HFFc6 (cell line): ENCODE results near the gene XAGE5. TPM values are rescaled to one million over a fixed set of nuclear protein-coding genes. Genes with fewer than 3 reads are reported as not detected.
A peak's percentile ranks its signal among the peaks of the same experiment; 100 is the strongest.
"Not testable (repeated sequence)": the region's sequence is repeated elsewhere in the genome, so short reads cannot be mapped to it uniquely, and the experiment has no call there.

Experiments
- DNase-seq: peaks from one replicate; pipeline ENCODE4 v3.0.0-alpha.2; 2018
- H3K27ac Mint-ChIP-seq: 2 replicates; pipeline ENCODE4 v1.8.0; 2020; ENCODE audit warnings: mild to moderate bottlenecking, mixed read lengths
- H3K27me3 Mint-ChIP-seq: 2 replicates; pipeline ENCODE4 v1.8.0; 2021; ENCODE audit warnings: mild to moderate bottlenecking, moderate library complexity, mixed read lengths; ENCODE audit not compliant: insufficient read depth
- H3K36me3 Mint-ChIP-seq: 2 replicates; pipeline ENCODE4 v1.8.0; 2021; ENCODE audit warnings: low read depth, mixed read lengths
- H3K4me1 Mint-ChIP-seq: 2 replicates; pipeline ENCODE4 v1.8.0; 2020; ENCODE audit warnings: low read depth, mixed read lengths
- H3K4me3 Mint-ChIP-seq: 2 replicates; pipeline ENCODE4 v1.8.0; 2020; ENCODE audit warnings: mild to moderate bottlenecking, moderate library complexity, mixed read lengths
- H3K9me3 Mint-ChIP-seq: 2 replicates; pipeline ENCODE4 v1.8.0; 2020; ENCODE audit warnings: mild to moderate bottlenecking, mixed read lengths
- total RNA-seq, 6 experiments: library from RNA; stranded (reverse); fragmentation: NEBNext Ultra II Directional; extraction: Animal tissue kit (Norgen Biotek cat#: 25700); gene quantifications; 2 replicates in 1 of 6; 3 replicates in 5 of 6; pipeline ENCODE4 v1.2.3, GENCODE V29; 2021
- TF ChIP-seq, protein P1 (sequence below): fragments of 200-600 bp; sonication (generic); IDR thresholded peaks from 2 replicates; pipeline ENCODE4 v1.5.0; 2021; ENCODE audit warnings: antibody characterized with exemption, mild to moderate bottlenecking

The XAGE5 gene
- total RNA-seq, 6 experiments from 2014 or later = not detected

- no peak for DNase-seq
- Mint-ChIP-seq H3K4me3 (no peak overlapping the region), H3K36me3 (no peaks in the 10 kb centered on the region), H3K27me3 (peaks cover 3% of the 10 kb centered on the region), H3K4me1 (no peaks in the 10 kb centered on the region), H3K27ac (no peak overlapping the region), H3K9me3 (no peaks in the 10 kb centered on the region; the same call in 1 of the 2 replicates)
- TF ChIP-seq, protein P1, sequence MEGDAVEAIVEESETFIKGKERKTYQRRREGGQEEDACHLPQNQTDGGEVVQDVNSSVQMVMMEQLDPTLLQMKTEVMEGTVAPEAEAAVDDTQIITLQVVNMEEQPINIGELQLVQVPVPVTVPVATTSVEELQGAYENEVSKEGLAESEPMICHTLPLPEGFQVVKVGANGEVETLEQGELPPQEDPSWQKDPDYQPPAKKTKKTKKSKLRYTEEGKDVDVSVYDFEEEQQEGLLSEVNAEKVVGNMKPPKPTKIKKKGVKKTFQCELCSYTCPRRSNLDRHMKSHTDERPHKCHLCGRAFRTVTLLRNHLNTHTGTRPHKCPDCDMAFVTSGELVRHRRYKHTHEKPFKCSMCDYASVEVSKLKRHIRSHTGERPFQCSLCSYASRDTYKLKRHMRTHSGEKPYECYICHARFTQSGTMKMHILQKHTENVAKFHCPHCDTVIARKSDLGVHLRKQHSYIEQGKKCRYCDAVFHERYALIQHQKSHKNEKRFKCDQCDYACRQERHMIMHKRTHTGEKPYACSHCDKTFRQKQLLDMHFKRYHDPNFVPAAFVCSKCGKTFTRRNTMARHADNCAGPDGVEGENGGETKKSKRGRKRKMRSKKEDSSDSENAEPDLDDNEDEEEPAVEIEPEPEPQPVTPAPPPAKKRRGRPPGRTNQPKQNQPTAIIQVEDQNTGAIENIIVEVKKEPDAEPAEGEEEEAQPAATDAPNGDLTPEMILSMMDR = no peak
These were observed 13.5 kb downstream of the XAGE5 start for GRCh38 chrX:52824608-52825007.

DNA sequence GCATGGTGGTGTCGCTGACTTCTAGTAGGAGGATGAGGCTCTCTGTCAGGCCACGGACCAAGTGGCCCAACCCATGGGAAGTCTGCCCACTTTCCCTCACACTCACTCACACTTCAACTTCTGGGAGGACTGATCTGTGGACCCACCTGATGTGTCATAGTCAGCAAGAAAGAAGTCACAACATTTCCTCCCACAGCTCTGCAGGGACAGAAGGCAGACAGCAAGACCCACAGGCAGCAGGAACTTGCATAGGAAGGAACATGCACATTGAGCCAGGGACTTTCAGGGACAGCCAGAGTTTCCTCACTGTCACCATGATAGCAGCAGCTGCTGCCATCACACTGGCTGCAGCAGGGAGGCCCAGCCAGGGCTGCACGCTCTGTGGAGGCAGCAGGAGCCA, 19.5 kb downstream of the XAGE5 start:
- no peaks in the 10 kb centered on the region; the same call in 1 of the 2 replicates for H3K9me3 Mint-ChIP-seq

GRCh38 chrX:52839137-52839536, 28.1 kb downstream of the XAGE5 start:
- Mint-ChIP-seq H3K36me3 (no peaks in the 10 kb centered on the region), H3K9me3 (no peaks in the 10 kb centered on the region), H3K27me3 (peaks cover 2% of the 10 kb centered on the region)

More for the DNA sequence above, 19.5 kb downstream of the XAGE5 start:
- no peak overlapping the region for H3K27ac Mint-ChIP-seq
- H3K4me3 Mint-ChIP-seq = no peak overlapping the region
- no peaks in the 10 kb centered on the region for H3K36me3 Mint-ChIP-seq
- TF ChIP-seq, protein P1 = no peak
- no peaks in the 10 kb centered on the region for H3K4me1 Mint-ChIP-seq
- DNase-seq = no peak
- H3K27me3 Mint-ChIP-seq = peaks cover 5% of the 10 kb centered on the region

DNA sequence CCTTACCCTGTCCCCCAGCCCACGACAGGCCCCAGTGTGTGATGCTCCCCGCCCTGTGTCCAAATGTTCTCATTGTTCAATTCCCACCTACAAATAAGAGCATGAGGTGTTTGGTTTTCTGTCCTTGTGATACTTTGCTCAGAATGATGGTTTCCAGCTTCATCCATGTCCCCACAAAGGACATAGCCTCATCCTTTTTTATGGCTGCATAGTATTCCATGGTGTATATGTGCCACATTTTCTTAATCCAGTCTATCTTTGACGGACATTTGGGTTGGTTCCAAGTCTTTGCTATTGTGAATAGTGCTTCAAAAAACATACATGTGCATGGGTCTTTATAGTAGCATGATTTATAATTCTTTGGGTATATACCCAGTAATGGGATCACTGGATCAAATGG, 32.5 kb downstream of the XAGE5 start:
- DNase-seq, H3K4me3 Mint-ChIP-seq, H3K36me3 Mint-ChIP-seq, H3K27ac Mint-ChIP-seq, H3K4me1 Mint-ChIP-seq, H3K9me3 Mint-ChIP-seq: not testable (repeated sequence)
- peaks cover 12% of the 10 kb centered on the region for H3K27me3 Mint-ChIP-seq

More at GRCh38 chrX:52839137-52839536, 28.1 kb downstream of the XAGE5 start:
- Mint-ChIP-seq H3K27ac (no peak overlapping the region), H3K4me1 (no peaks in the 10 kb centered on the region), H3K4me3 (no peak overlapping the region)
- DNase-seq = no peak
- TF ChIP-seq, protein P1 = no peak

- Mint-ChIP-seq H3K4me1 (peaks cover 22% of the 10 kb centered on the region), H3K4me3 (peak overlapping the region; percentile 68; the same call in 1 of the 2 replicates), H3K27me3 (peaks cover 2% of the 10 kb centered on the region; the same call in 1 of the 2 replicates), H3K27ac (peak overlapping the region; percentile 73), H3K36me3 (no peaks in the 10 kb centered on the region), H3K9me3 (no peaks in the 10 kb centered on the region)
- no peak for DNase-seq
- TF ChIP-seq, protein P1 = no peak
These were observed 41.2 kb downstream of the XAGE5 start for GRCh38 chrX:52852110-52852860.

- not testable (repeated sequence) for H3K27me3 Mint-ChIP-seq, H3K4me3 Mint-ChIP-seq, H3K9me3 Mint-ChIP-seq, DNase-seq, H3K27ac Mint-ChIP-seq, H3K36me3 Mint-ChIP-seq
- peaks cover 17% of the 10 kb centered on the region for H3K4me1 Mint-ChIP-seq
These were observed 46.0 kb downstream of the XAGE5 start for GRCh38 chrX:52856991-52857525.
